Fibroblast of lung (primary cell): Measurements from ENCODE around the gene AANAT. TPM values are rescaled to one million over a fixed set of nuclear protein-coding genes. Genes with fewer than 3 reads are reported as not detected.

Source experiments
- DNase-seq, 2 donors: peaks; one replicate each; pipeline versions ENCODE4 v3.0.0 to v3.0.0-alpha.2; 2010; ENCODE audit warnings: low read depth in 2 of 2
- H2AFZ ChIP-seq: 2 replicates; pipeline ENCODE4 v1.5.1; 2012; ENCODE audit warnings: low read length, control low read depth, inconsistent platforms
- H3K27ac ChIP-seq: 2 replicates; pipeline ENCODE4 v1.5.1; 2011; ENCODE audit warnings: low read length, control low read depth; ENCODE audit not compliant: insufficient read depth
- H3K27me3 ChIP-seq: 2 replicates; pipeline ENCODE4 v1.5.1; 2011; ENCODE audit warnings: mild to moderate bottlenecking, low read length; ENCODE audit not compliant: control insufficient read depth, insufficient read depth
- H3K36me3 ChIP-seq: 2 replicates; pipeline ENCODE4 v1.5.1; 2011; ENCODE audit warnings: low read length; ENCODE audit not compliant: control insufficient read depth, insufficient read depth
- H3K4me1 ChIP-seq: 2 replicates; pipeline ENCODE4 v1.5.1; 2011; ENCODE audit warnings: low read length; ENCODE audit not compliant: control insufficient read depth, insufficient read depth; ENCODE audit errors: extremely low read depth
- H3K4me2 ChIP-seq: 2 replicates; pipeline ENCODE4 v1.5.1; 2011; ENCODE audit warnings: low read length, control low read depth; ENCODE audit not compliant: insufficient read depth; ENCODE audit errors: extremely low read depth
- H3K4me3 ChIP-seq, 4 experiments: fragments of 200-600 bp in 1 of 4; sonication (generic) in 1 of 4; replicated peaks in 1 of 4; 2 replicates each; pipeline ENCODE4 v1.5.1; 2011 to 2016; ENCODE audit warnings: low read length in 4 of 4, low read depth in 3 of 4, mild to moderate bottlenecking in 3 of 4, control low read depth in 2 of 4, inconsistent platforms in 1 of 4, mixed read lengths in 1 of 4; ENCODE audit not compliant: insufficient read depth in 1 of 4; ENCODE audit errors: control extremely low read depth in 1 of 4
- H3K79me2 ChIP-seq: 2 replicates; pipeline ENCODE4 v1.5.1; 2012; ENCODE audit warnings: mild to moderate bottlenecking, low read length, inconsistent platforms; ENCODE audit not compliant: control insufficient read depth, insufficient read depth
- H3K9ac ChIP-seq: 2 replicates; pipeline ENCODE4 v1.5.1; 2011; ENCODE audit warnings: mild to moderate bottlenecking, low read length, control low read depth; ENCODE audit not compliant: insufficient read depth
- H3K9me3 ChIP-seq: 2 replicates; pipeline ENCODE4 v1.5.1; 2012; ENCODE audit warnings: low read depth, low read length; ENCODE audit not compliant: control insufficient read depth, insufficient read depth
- H4K20me1 ChIP-seq: 2 replicates; pipeline ENCODE4 v1.5.1; 2011; ENCODE audit warnings: low read length; ENCODE audit not compliant: control insufficient read depth, insufficient read depth; ENCODE audit errors: extremely low read depth
- CTCF ChIP-seq, 2 donors: IDR thresholded peaks in 1 of 2; conservative IDR thresholded peaks in 1 of 2; 1 replicate in 1 of 2; 2 replicates in 1 of 2; pipeline ENCODE4 v1.5.1; 2011 to 2012; ENCODE audit warnings: low read length in 2 of 2, control low read depth in 1 of 2, inconsistent platforms in 1 of 2, low read depth in 1 of 2, mild to moderate bottlenecking in 1 of 2
- EZH2 ChIP-seq: IDR thresholded peaks from 2 replicates; pipeline ENCODE4 v1.5.1; 2012; ENCODE audit warnings: low read length, control low read depth, mild to moderate bottlenecking; ENCODE audit errors: missing control alignments
- polyA plus RNA-seq, 2 donors: library from polyadenylated mRNA; depleted of rRNA in 1 of 2; stranded (reverse) in 1 of 2; unstranded in 1 of 2; fragments of >200 nt; gene quantifications; 2 replicates each; pipeline ENCODE4 v1.2.1, GENCODE V29; 2011 to 2012; ENCODE audit warnings: missing spikeins in 1 of 2
- total RNA-seq: library from RNA; depleted of rRNA; stranded (reverse); fragments of >200 nt; gene quantifications from 2 replicates; pipeline ENCODE4 v1.2.1, GENCODE V29; 2014

AANAT gene
- total and polyA plus RNA-seq, 2 donors (not counting 1 experiment from before 2014, with no cell fraction given), result not detected

- Histone ChIP-seq H3K9ac (peak overlapping the region; percentile 52), H3K4me3 (no peak overlapping the region), H3K27ac (peak overlapping the region; percentile 69), H2AFZ (peak overlapping the region; percentile 72), H3K4me2 (peak overlapping the region; percentile 82), H4K20me1 (no peaks in the 10 kb centered on the region), H3K79me2 (no peaks in the 10 kb centered on the region), H3K9me3 (no peaks in the 10 kb centered on the region), H3K4me1 (peaks cover 25% of the 10 kb centered on the region), H3K36me3 (no peaks in the 10 kb centered on the region), H3K27me3 (no peaks in the 10 kb centered on the region)
- DNase-seq, result no peak
- TF ChIP-seq EZH2, result no peak
- no peak for TF ChIP-seq CTCF (conservative IDR thresholded peaks at IDR 0.05 in 1 of 2, IDR thresholded peaks at IDR 0.05 in 1 of 2; ENCODE audit: low read depth in 1 of 2, low read length in 2 of 2)
Measured at GRCh38 chr17:76497699-76497978, 30.2 kb downstream of the AANAT start.

- Histone ChIP-seq H3K9ac (peak overlapping the region; percentile 52), H3K4me1 (peaks cover 22% of the 10 kb centered on the region), H3K27ac (peak overlapping the region; percentile 69), H3K27me3 (no peaks in the 10 kb centered on the region), H4K20me1 (no peaks in the 10 kb centered on the region), H3K4me3 (peak overlapping the region in 1 of 4 experiments; percentile 10), H3K79me2 (no peaks in the 10 kb centered on the region), H2AFZ (peak overlapping the region; percentile 72), H3K36me3 (no peaks in the 10 kb centered on the region), H3K9me3 (no peaks in the 10 kb centered on the region), H3K4me2 (peak overlapping the region; percentile 82)
- DNase-seq, result peak; percentile 74 to 84
- TF ChIP-seq EZH2, result no peak
- TF ChIP-seq CTCF (conservative IDR thresholded peaks at IDR 0.05 in 1 of 2, IDR thresholded peaks at IDR 0.05 in 1 of 2; ENCODE audit: low read depth in 1 of 2, low read length in 2 of 2), result no peak
Measured at GRCh38 chr17:76497979-76498875, 30.8 kb downstream of the AANAT start.

- Histone ChIP-seq H2AFZ (no peak overlapping the region), H3K4me3 (no peak overlapping the region), H3K79me2 (no peaks in the 10 kb centered on the region), H3K4me1 (peaks cover 18% of the 10 kb centered on the region), H3K27ac (peak overlapping the region; percentile 69), H3K4me2 (peak overlapping the region; percentile 82), H3K36me3 (no peaks in the 10 kb centered on the region), H3K9me3 (no peaks in the 10 kb centered on the region), H4K20me1 (no peaks in the 10 kb centered on the region), H3K9ac (no peak overlapping the region), H3K27me3 (no peaks in the 10 kb centered on the region)
- TF ChIP-seq CTCF (conservative IDR thresholded peaks at IDR 0.05 in 1 of 2, IDR thresholded peaks at IDR 0.05 in 1 of 2; ENCODE audit: low read depth in 1 of 2, low read length in 2 of 2) (no peak), EZH2 (no peak)
- no peak for DNase-seq
Measured at GRCh38 chr17:76498876-76499251, 31.5 kb downstream of the AANAT start.
